SK-N-SH (cell line): ENCODE measurements around the gene PAIP1. TPM values are rescaled to one million over a fixed set of nuclear protein-coding genes. Genes with fewer than 3 reads are reported as not detected.

Experiments used
- CTCF ChIA-PET: fragments of 300-600, 350-600 bp; formaldehyde crosslinking; extraction: SDS; loops from one replicate; lab custom pipeline; 2021; lab: Yijun Ruan, JAX
- POLR2A ChIA-PET: fragments of 350-600 bp; sonication (Branson Sonifier 250); formaldehyde crosslinking; extraction: SDS; loops from one replicate; lab custom pipeline; 2020; ENCODE audit warnings: antibody characterized with exemption, inconsistent platforms; lab: Yijun Ruan, JAX
- DNase-seq: peaks from one replicate; pipeline ENCODE4 v3.0.0; 2012
- H2AFZ ChIP-seq: fragments of 200-600 bp; sonication (generic); 2 replicates; pipeline ENCODE4 v1.8.1; 2016; ENCODE audit warnings: antibody characterized with exemption, mild to moderate bottlenecking, low read depth
- H3F3A ChIP-seq: fragments of 200-600 bp; sonication (generic); replicated peaks from 2 replicates; pipeline ENCODE3; 2016; ENCODE audit warnings: antibody characterized with exemption, mild to moderate bottlenecking; ENCODE audit not compliant: insufficient read depth
- H3K27ac ChIP-seq, 2 experiments: fragments of 200-500 bp in 1 of 2; fragments of 200-600 bp in 1 of 2; sonication (Bioruptor generic) in 1 of 2; sonication (generic), shearing (Covaris generic) in 1 of 2; 2 replicates each; pipeline versions ENCODE4 v1.5.1 to v1.6.1; 2014 to 2016; ENCODE audit warnings: low read depth in 2 of 2, inconsistent platforms in 1 of 2, low read length in 1 of 2, mild to moderate bottlenecking in 1 of 2, mixed read lengths in 1 of 2
- H3K27me3 ChIP-seq: fragments of 200-600 bp; sonication (generic), shearing (Covaris generic); 2 replicates; pipeline ENCODE4 v1.6.1; 2016; ENCODE audit warnings: mixed run types; ENCODE audit not compliant: insufficient read depth
- H3K36me3 ChIP-seq, 2 experiments: fragments of 200-500 bp in 1 of 2; fragments of 200-600 bp in 1 of 2; sonication (Bioruptor generic) in 1 of 2; sonication (generic) in 1 of 2; replicated peaks in 1 of 2; 2 replicates each; pipeline versions ENCODE3 to v1.5.1; 2014 to 2016; ENCODE audit warnings: low read length in 1 of 2, mild to moderate bottlenecking in 1 of 2; ENCODE audit not compliant: insufficient read depth in 2 of 2, control insufficient read depth in 1 of 2
- H3K4me1 ChIP-seq, 2 experiments: fragments of 200-500 bp in 1 of 2; fragments of 200-600 bp in 1 of 2; sonication (Bioruptor generic) in 1 of 2; sonication (generic), shearing (Covaris generic) in 1 of 2; 2 replicates each; pipeline versions ENCODE4 v1.5.1 to v1.6.1; 2014 to 2016; ENCODE audit warnings: low read depth in 1 of 2, low read length in 1 of 2, mixed run types in 1 of 2; ENCODE audit not compliant: insufficient read depth in 2 of 2, control insufficient read depth in 1 of 2
- H3K4me2 ChIP-seq: fragments of 200-600 bp; sonication (generic), shearing (Covaris generic); 2 replicates; pipeline ENCODE4 v1.6.1; 2017; ENCODE audit warnings: mixed run types
- H3K4me3 ChIP-seq, 2 experiments: fragments of 200-500 bp in 1 of 2; fragments of 200-600 bp in 1 of 2; sonication (Bioruptor generic) in 1 of 2; sonication (generic), shearing (Covaris generic) in 1 of 2; 2 replicates each; pipeline versions ENCODE4 v1.5.1 to v1.8.1; 2014 to 2016; ENCODE audit warnings: low read depth in 2 of 2, inconsistent platforms in 1 of 2, low read length in 1 of 2, mild to moderate bottlenecking in 1 of 2, mixed read lengths in 1 of 2, moderate library complexity in 1 of 2
- H3K79me2 ChIP-seq: fragments of 200-600 bp; sonication (generic); 2 replicates; pipeline ENCODE4 v1.8.1; 2017; ENCODE audit warnings: mild to moderate bottlenecking; ENCODE audit not compliant: insufficient read depth
- H3K9ac ChIP-seq: fragments of 200-600 bp; sonication (generic); 2 replicates; pipeline ENCODE4 v1.6.1; 2017; ENCODE audit warnings: mixed run types
- H3K9me2 ChIP-seq: fragments of 200-600 bp; sonication (generic); 2 replicates; pipeline ENCODE4 v1.6.1; 2017; ENCODE audit warnings: mixed run types
- H3K9me3 ChIP-seq: fragments of 200-600 bp; sonication (generic); 2 replicates; pipeline ENCODE4 v1.6.1; 2017; ENCODE audit warnings: mixed run types, mild to moderate bottlenecking, moderate library complexity
- H4K20me1 ChIP-seq: fragments of 200-600 bp; sonication (generic); 2 replicates; pipeline ENCODE4 v1.6.1; 2017; ENCODE audit warnings: mild to moderate bottlenecking, mixed run types; ENCODE audit not compliant: insufficient read depth
- CHD2 ChIP-seq: fragments of 150-350 bp; IDR thresholded peaks from 2 replicates; pipeline ENCODE4 v1.6.1; 2018; ENCODE audit warnings: low read length; ENCODE audit not compliant: partially characterized antibody
- ELF1 ChIP-seq: IDR thresholded peaks from 2 replicates; pipeline ENCODE4 v1.4.0; 2012
- EZH2phosphoT487 ChIP-seq: fragments of 200-600 bp; sonication (generic); IDR thresholded peaks from 2 replicates; pipeline ENCODE4 v1.6.1; 2017; ENCODE audit warnings: low read depth, mixed run types, mild to moderate bottlenecking, antibody characterized with exemption, moderate library complexity, borderline replicate concordance
- FOXJ3 ChIP-seq: sonication (generic); formaldehyde crosslinking; IDR thresholded peaks from 2 replicates; pipeline ENCODE4 v1.5.1; 2020; ENCODE audit warnings: mild to moderate bottlenecking, missing genetic modification reagents
- MEF2A ChIP-seq: IDR thresholded peaks from 2 replicates; pipeline ENCODE4 v1.4.0; 2012; ENCODE audit warnings: low read depth, borderline replicate concordance
- MXI1 ChIP-seq: IDR thresholded peaks from 2 replicates; pipeline ENCODE4 v1.6.1; 2012; ENCODE audit warnings: mild to moderate bottlenecking, low read depth, low read length, improper control_type of control experiment
- TAF1 ChIP-seq: IDR thresholded peaks from 2 replicates; pipeline ENCODE4 v1.6.1; 2012; ENCODE audit warnings: low read depth, mild to moderate bottlenecking, low read length, moderate library complexity, borderline replicate concordance
- TCF12 ChIP-seq: IDR thresholded peaks from 2 replicates; pipeline ENCODE4 v1.4.0; 2012
- YY1 ChIP-seq: IDR thresholded peaks from 2 replicates; pipeline ENCODE4 v1.4.0; 2012; ENCODE audit warnings: low read depth, mild to moderate bottlenecking
- WGBS: methylation state at CpG from one replicate; pipeline ENCODE4 v1.1.6; 2017; ENCODE audit warnings: low lambda C conversion rate; 5-methylcytosine and 5-hydroxymethylcytosine counted together
- polyA plus RNA-seq, 3 experiments: library from polyadenylated mRNA; depleted of rRNA; stranded (reverse); fragments of >200 nt; gene quantifications; 2 replicates each; pipeline ENCODE4 v1.2.3, GENCODE V29; 2012
- TF ChIP-seq, protein P1 (sequence below): IDR thresholded peaks from 2 replicates; pipeline ENCODE4 v1.4.0; 2012; ENCODE audit warnings: low read depth
- TF ChIP-seq, protein P2 (sequence below): IDR thresholded peaks from 2 replicates; pipeline ENCODE4 v1.4.0; 2012; ENCODE audit warnings: low read depth, borderline replicate concordance
- TF ChIP-seq, protein P3 (sequence below): fragments of 200-600 bp; sonication (generic); IDR thresholded peaks from 2 replicates; pipeline ENCODE4 v1.6.1; 2017; ENCODE audit warnings: antibody characterized with exemption, mild to moderate bottlenecking, moderate library complexity
- TF ChIP-seq, protein P4 (sequence below): IDR thresholded peaks from 2 replicates; pipeline ENCODE4; 2012
- TF ChIP-seq, protein P5 (sequence below): fragments of 150-350 bp; IDR thresholded peaks from 2 replicates; pipeline ENCODE4 v1.6.1; 2017; ENCODE audit warnings: antibody characterized with exemption, low read length, low read depth, borderline replicate concordance
- TF ChIP-seq, protein P6 (sequence below): IDR thresholded peaks from 2 replicates; pipeline ENCODE4 v1.4.0; 2012; ENCODE audit warnings: low read depth, borderline replicate concordance

PAIP1 gene
- polyA plus RNA-seq, 1 of the 3 experiments (the other 2 are of a cell fraction): 70.0 TPM

DNA sequence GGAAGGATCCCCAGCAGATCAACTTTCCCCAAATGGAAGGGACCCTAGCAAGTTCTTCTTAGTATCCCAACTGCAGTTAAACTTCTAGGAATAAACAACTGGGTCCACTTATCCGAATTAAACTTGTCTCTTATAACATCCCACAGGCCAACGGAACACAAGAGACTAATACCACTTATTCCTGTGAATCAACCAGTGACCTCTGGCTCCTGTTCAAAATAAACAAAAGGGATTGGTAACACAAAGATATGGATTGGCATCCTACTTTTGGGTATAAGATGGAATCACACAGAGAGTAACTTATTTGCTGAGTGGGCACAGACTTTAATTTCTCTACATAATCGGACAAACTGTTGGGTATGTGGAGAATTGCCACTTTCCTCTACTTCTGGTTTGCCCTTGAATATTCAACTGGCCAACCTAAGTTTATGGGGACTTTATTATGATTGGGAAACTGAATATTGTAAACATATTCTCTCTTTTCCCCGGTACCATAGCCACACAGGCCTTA is 12.4 kb upstream of the PAIP1 start:
- POLR2A ChIA-PET: no interaction called here
- no peak overlapping the region for H3K4me3 ChIP-seq
- H3K36me3 ChIP-seq: no peaks in the 10 kb centered on the region
- H2AFZ ChIP-seq: no peak overlapping the region
- H3K27ac ChIP-seq: no peak overlapping the region
- no peaks in the 10 kb centered on the region for H3K9me2 ChIP-seq
- WGBS: 89% methylated on average over 4 of the region's 4 CpGs
- H3K4me2 ChIP-seq: no peak overlapping the region
- TF ChIP-seq, protein P1, sequence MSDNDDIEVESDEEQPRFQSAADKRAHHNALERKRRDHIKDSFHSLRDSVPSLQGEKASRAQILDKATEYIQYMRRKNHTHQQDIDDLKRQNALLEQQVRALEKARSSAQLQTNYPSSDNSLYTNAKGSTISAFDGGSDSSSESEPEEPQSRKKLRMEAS: no peak
- TF ChIP-seq TCF12 (no peak), ELF1 (no peak), EZH2phosphoT487 (no peak), MXI1 (no peak), CHD2 (no peak), MEF2A (no peak), YY1 (no peak), FOXJ3 (CRISPR knock-in tag) (no peak), TAF1 (no peak)
- TF ChIP-seq, protein P2, sequence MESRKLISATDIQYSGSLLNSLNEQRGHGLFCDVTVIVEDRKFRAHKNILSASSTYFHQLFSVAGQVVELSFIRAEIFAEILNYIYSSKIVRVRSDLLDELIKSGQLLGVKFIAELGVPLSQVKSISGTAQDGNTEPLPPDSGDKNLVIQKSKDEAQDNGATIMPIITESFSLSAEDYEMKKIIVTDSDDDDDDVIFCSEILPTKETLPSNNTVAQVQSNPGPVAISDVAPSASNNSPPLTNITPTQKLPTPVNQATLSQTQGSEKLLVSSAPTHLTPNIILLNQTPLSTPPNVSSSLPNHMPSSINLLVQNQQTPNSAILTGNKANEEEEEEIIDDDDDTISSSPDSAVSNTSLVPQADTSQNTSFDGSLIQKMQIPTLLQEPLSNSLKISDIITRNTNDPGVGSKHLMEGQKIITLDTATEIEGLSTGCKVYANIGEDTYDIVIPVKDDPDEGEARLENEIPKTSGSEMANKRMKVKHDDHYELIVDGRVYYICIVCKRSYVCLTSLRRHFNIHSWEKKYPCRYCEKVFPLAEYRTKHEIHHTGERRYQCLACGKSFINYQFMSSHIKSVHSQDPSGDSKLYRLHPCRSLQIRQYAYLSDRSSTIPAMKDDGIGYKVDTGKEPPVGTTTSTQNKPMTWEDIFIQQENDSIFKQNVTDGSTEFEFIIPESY: no peak
- TF ChIP-seq, protein P3, sequence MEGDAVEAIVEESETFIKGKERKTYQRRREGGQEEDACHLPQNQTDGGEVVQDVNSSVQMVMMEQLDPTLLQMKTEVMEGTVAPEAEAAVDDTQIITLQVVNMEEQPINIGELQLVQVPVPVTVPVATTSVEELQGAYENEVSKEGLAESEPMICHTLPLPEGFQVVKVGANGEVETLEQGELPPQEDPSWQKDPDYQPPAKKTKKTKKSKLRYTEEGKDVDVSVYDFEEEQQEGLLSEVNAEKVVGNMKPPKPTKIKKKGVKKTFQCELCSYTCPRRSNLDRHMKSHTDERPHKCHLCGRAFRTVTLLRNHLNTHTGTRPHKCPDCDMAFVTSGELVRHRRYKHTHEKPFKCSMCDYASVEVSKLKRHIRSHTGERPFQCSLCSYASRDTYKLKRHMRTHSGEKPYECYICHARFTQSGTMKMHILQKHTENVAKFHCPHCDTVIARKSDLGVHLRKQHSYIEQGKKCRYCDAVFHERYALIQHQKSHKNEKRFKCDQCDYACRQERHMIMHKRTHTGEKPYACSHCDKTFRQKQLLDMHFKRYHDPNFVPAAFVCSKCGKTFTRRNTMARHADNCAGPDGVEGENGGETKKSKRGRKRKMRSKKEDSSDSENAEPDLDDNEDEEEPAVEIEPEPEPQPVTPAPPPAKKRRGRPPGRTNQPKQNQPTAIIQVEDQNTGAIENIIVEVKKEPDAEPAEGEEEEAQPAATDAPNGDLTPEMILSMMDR: no peak
- TF ChIP-seq, protein P4, sequence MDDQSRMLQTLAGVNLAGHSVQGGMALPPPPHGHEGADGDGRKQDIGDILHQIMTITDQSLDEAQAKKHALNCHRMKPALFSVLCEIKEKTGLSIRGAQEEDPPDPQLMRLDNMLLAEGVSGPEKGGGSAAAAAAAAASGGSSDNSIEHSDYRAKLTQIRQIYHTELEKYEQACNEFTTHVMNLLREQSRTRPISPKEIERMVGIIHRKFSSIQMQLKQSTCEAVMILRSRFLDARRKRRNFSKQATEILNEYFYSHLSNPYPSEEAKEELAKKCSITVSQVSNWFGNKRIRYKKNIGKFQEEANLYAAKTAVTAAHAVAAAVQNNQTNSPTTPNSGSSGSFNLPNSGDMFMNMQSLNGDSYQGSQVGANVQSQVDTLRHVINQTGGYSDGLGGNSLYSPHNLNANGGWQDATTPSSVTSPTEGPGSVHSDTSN: no peak
- TF ChIP-seq, protein P5, sequence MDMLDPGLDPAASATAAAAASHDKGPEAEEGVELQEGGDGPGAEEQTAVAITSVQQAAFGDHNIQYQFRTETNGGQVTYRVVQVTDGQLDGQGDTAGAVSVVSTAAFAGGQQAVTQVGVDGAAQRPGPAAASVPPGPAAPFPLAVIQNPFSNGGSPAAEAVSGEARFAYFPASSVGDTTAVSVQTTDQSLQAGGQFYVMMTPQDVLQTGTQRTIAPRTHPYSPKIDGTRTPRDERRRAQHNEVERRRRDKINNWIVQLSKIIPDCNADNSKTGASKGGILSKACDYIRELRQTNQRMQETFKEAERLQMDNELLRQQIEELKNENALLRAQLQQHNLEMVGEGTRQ: no peak
- TF ChIP-seq, protein P6, sequence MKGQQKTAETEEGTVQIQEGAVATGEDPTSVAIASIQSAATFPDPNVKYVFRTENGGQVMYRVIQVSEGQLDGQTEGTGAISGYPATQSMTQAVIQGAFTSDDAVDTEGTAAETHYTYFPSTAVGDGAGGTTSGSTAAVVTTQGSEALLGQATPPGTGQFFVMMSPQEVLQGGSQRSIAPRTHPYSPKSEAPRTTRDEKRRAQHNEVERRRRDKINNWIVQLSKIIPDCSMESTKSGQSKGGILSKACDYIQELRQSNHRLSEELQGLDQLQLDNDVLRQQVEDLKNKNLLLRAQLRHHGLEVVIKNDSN: no peak
- TF ChIP-seq, all 33 proteins: peak for 0
- peaks cover 2 to 6% of the 10 kb centered on the region in 2 experiments; a peak in 2 of 4 replicates for H3K4me1 ChIP-seq
- DNase-seq: no peak
- no peaks in the 10 kb centered on the region for H3K27me3 ChIP-seq
- no peaks in the 10 kb centered on the region for H3K79me2 ChIP-seq
- peaks cover 3% of the 10 kb centered on the region for H3F3A ChIP-seq
- CTCF ChIA-PET: no interaction called here
- H3K9ac ChIP-seq: no peak overlapping the region
- H3K9me3 ChIP-seq: no peaks in the 10 kb centered on the region
- no peaks in the 10 kb centered on the region for H4K20me1 ChIP-seq
